AG04450 (cell line): ENCODE measurements around the gene DTNBP1. TPM values are rescaled to one million over a fixed set of nuclear protein-coding genes. Genes with fewer than 3 reads are reported as not detected.

Experiments
- CTCF ChIA-PET: fragments of 300-600, 350-600 bp; formaldehyde crosslinking; extraction: SDS; loops from one replicate; lab custom pipeline; 2022; ENCODE audit warnings: antibody characterized with exemption, inconsistent platforms; lab: Charles Lee
- POLR2A ChIA-PET: fragments of 350-600 bp; formaldehyde crosslinking; extraction: SDS; loops from one replicate; lab custom pipeline; 2021; ENCODE audit warnings: antibody characterized with exemption, inconsistent platforms; lab: Yijun Ruan, JAX
- DNase-seq: peaks from one replicate; pipeline ENCODE4 v3.0.0-alpha.2; 2011; ENCODE audit warnings: low read depth, low spot score
- H3K27ac ChIP-seq: one replicate; pipeline ENCODE4 v1.5.1; 2012; ENCODE audit warnings: low read depth, low read length, control low read depth
- H3K27me3 ChIP-seq: one replicate; pipeline ENCODE4 v1.6.0; 2012; ENCODE audit warnings: low read length; ENCODE audit not compliant: control insufficient read depth, insufficient read depth
- H3K4me3 ChIP-seq: 2 replicates; pipeline ENCODE4 v1.5.1; 2011; ENCODE audit warnings: mild to moderate bottlenecking, low read depth, low read length, control low read depth
- H3K9me3 ChIP-seq: 2 replicates; pipeline ENCODE4 v1.5.1; 2012; ENCODE audit warnings: low read length; ENCODE audit not compliant: control insufficient read depth, insufficient read depth
- CTCF ChIP-seq: IDR thresholded peaks from 2 replicates; pipeline ENCODE4 v1.5.1; 2011; ENCODE audit warnings: low read depth, low read length, control low read depth, inconsistent platforms
- polyA plus RNA-seq: library from polyadenylated mRNA; depleted of rRNA; stranded (reverse); fragments of >200 nt; gene quantifications from 2 replicates; pipeline ENCODE4 v1.2.3, GENCODE V29; 2011

The DTNBP1 gene
- polyA plus RNA-seq, 1 experiment, result 15.2 TPM

DNA sequence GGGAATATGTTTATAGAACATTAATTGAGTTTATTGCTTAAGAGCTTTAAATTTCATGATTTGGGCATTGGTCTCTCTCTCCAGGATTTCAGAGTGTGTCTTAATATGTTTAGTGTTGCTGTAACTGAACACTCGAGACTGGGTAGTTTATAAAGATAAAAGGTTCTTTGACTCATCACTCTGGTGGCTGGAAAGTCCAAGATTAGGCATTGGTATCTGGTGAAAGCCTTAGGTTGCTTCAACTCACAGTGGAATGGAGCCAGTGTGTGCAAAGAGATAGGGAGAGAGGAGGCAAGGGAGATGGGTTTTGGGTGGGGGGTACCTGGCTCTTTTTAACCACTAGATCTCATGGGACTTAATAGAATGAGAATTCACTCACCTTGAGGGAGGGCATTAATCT is 35.6 kb upstream of the DTNBP1 start:
- H3K27me3 ChIP-seq, result peaks cover 6% of the 10 kb centered on the region
- no peak overlapping the region for H3K27ac ChIP-seq
- no peaks in the 10 kb centered on the region; the same call in 1 of the 2 replicates for H3K9me3 ChIP-seq
- TF ChIP-seq CTCF, result no peak
- POLR2A ChIA-PET, result no interaction called here
- CTCF ChIA-PET, result no interaction called here
- no peak overlapping the region for H3K4me3 ChIP-seq
- no peak for DNase-seq

- CTCF ChIA-PET, result interaction anchor here (2.0 kb wide), 1 partner anchor 485 kb away, joined by 6 read pairs; no protein-coding TSS in a partner anchor
- no peak overlapping the region for H3K27ac ChIP-seq
- TF ChIP-seq CTCF, result no peak
- H3K27me3 ChIP-seq, result peaks cover 6% of the 10 kb centered on the region
- DNase-seq, result no peak
- no peak overlapping the region for H3K4me3 ChIP-seq
- POLR2A ChIA-PET, result no interaction called here
- no peaks in the 10 kb centered on the region; the same call in 1 of the 2 replicates for H3K9me3 ChIP-seq
These were observed 35.1 kb upstream of the DTNBP1 start for GRCh38 chr6:15697895-15698294.

DNA sequence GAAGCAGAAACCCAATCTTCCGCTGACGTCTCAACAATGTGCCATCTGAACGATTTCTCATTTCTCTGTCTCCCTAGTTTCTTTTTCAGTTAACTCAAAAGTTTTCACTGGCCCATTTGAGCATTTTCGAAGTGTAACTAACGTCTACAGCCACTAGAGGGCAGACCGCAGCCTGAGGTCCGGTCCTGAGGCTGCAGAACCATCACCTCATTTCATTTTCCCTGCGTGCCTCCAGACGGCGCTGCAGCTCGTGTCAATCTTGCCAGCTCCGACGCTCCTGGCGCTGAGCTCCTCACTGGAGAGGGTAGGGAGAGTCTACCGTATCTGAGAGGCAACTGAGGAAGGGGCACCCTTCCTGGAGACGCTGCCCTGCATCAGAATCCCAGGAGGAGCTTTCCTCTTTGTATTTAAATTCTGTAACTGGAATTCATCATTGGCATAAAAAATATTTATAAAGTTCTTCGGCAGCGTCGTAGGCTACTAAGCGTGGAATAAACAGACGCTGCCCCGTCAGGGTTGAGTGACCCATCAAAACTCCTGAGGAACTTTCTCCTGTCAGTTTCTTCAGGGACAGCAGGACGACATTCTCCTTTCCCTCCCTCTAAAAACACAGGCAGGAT is 28.5 kb upstream of the DTNBP1 start:
- Histone ChIP-seq H3K9me3 (no peaks in the 10 kb centered on the region; the same call in 1 of the 2 replicates), H3K27me3 (peaks cover 6% of the 10 kb centered on the region), H3K27ac (no peak overlapping the region), H3K4me3 (peak overlapping the region; percentile 50)
- ChIA-PET POLR2A (interaction anchor here (1.0 kb wide), 1 partner anchor 437 kb away, joined by 3 read pairs; the partner anchor contains the start of gene MYLIP), CTCF (interaction anchor here (0.5 to 3.6 kb wide), 42 partner anchors 9 to 549 kb away, joined by 3 to 143 read pairs (median 4); no protein-coding TSS in a partner anchor)
- peak; percentile 71 for DNase-seq
- TF ChIP-seq CTCF, result peak; percentile 100

DNA sequence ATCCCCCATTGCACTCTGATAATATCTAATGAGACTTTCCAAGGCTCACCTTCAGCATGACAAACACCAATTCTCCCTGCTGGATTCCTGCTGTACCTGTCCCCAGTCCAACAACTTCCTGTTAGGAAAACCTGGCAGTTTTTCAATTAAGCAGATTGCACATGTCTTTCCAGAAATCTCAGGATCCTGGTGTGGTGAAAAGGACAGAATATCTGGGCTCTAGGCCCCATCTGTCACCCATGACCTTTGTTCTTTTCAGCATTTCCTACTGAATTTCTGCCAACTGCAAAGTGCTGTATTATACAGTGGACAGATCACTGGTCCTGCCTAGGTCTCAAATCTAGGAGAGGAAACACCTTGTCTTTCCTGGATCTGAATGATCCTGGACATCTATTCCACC is 27.7 kb upstream of the DTNBP1 start:
- Histone ChIP-seq H3K27ac (peak overlapping the region; percentile 11), H3K4me3 (no peak overlapping the region), H3K27me3 (peaks cover 6% of the 10 kb centered on the region), H3K9me3 (no peaks in the 10 kb centered on the region; the same call in 1 of the 2 replicates)
- ChIA-PET POLR2A (no interaction called here), CTCF (no interaction called here)
- TF ChIP-seq CTCF, result no peak
- DNase-seq, result no peak

DNA sequence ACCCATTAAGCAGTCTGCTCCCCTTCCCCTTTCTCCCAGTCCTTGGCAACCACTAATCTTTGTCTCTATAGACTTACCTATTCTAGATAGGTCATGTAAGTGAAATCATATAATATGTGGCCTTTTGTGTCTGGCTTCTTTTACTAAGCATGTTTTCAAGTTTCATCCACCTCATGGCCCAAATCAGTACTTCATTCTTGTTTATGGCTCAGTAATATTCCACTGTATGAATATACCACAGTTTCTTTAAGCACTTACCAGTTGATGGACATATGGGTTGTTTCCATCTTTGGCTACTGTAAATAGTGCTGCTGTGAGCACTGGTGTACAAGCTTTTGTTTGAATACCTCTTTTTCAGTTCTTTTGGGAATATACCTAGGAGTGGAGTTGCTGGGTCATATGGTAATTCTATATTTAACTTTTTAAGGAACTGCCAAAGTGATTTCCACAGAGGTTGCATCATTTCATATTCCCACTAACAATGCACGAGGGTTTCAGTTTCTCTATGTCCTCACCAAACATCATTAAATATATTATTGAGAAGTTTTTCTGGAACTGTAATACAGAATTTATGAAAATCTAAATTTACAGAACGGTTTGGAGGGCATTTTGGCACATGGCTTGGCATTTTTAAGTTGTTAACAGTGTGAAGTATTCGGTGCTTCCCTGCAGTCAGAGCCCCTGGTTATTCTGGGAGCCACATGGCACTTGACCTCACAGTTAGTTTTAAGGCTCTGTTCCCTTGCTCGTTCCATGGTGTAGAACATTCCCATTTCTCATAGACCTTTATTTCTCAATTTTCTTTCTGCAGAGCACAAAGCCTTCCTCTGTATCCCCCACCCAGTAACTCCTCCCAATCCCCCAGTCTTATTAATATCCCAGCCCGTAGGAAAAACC is 27.0 kb upstream of the DTNBP1 start:
- Histone ChIP-seq H3K4me3 (no peak overlapping the region), H3K27me3 (peaks cover 3% of the 10 kb centered on the region), H3K27ac (no peak overlapping the region), H3K9me3 (no peaks in the 10 kb centered on the region; the same call in 1 of the 2 replicates)
- DNase-seq, result no peak
- POLR2A ChIA-PET, result no interaction called here
- TF ChIP-seq CTCF, result no peak
- CTCF ChIA-PET, result interaction anchor here (0.6 to 1.2 kb wide), 2 partner anchors 493 to 516 kb away, joined by 3 read pairs; no protein-coding TSS in a partner anchor
